Astrocyte (in vitro differentiated cells and primary cell): ENCODE measurements around the gene CHCHD6.

Experiments used
- EZH2 ChIP-seq: IDR thresholded peaks from 2 replicates; pipeline ENCODE4 v1.6.1; 2012; ENCODE audit warnings: mild to moderate bottlenecking, low read length, inconsistent platforms; ENCODE audit not compliant: insufficient read depth
- TF ChIP-seq, protein P1 (sequence below): IDR thresholded peaks from 2 replicates; pipeline ENCODE4 v1.5.1; 2011; ENCODE audit warnings: low read depth, mild to moderate bottlenecking, inconsistent platforms, low read length, moderate library complexity; ENCODE audit not compliant: insufficient read depth

DNA sequence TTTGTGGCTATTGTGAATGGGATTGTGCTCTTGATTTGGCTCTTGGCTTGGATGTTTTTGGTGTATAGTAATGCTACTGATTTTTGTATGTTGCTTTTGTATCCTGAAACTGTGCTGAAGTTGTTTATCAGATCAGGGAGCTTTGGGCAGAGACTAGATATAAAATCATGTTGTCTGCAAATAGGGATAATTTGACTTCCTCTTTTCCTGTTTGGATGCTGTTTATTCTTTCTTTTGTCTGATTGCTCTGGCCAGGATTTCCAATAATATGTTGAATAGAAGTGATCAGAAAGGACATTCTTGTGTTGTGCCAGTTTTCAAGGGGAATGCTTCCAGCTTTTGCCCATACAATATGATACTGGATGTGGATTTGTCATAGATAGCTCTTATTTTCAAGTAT is 66.1 kb downstream of the CHCHD6 start:
- TF ChIP-seq, protein P1, sequence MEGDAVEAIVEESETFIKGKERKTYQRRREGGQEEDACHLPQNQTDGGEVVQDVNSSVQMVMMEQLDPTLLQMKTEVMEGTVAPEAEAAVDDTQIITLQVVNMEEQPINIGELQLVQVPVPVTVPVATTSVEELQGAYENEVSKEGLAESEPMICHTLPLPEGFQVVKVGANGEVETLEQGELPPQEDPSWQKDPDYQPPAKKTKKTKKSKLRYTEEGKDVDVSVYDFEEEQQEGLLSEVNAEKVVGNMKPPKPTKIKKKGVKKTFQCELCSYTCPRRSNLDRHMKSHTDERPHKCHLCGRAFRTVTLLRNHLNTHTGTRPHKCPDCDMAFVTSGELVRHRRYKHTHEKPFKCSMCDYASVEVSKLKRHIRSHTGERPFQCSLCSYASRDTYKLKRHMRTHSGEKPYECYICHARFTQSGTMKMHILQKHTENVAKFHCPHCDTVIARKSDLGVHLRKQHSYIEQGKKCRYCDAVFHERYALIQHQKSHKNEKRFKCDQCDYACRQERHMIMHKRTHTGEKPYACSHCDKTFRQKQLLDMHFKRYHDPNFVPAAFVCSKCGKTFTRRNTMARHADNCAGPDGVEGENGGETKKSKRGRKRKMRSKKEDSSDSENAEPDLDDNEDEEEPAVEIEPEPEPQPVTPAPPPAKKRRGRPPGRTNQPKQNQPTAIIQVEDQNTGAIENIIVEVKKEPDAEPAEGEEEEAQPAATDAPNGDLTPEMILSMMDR: no peak
- TF ChIP-seq EZH2: no peak
